ENCODE data around the gene PXT1.
"Not testable (repeated sequence)": the region's sequence is repeated elsewhere in the genome, so short reads cannot be mapped to it uniquely, and the experiment has no call there.

- not testable (repeated sequence) for TF ChIP-seq CTCF (conservative IDR thresholded peaks at IDR 0.05 in 1 of 2, IDR thresholded peaks at IDR 0.05 in 1 of 2; ENCODE audit: low read depth in 1 of 2, low read length in 2 of 2); EZH2 (IDR thresholded peaks at IDR 0.05; ENCODE audit: low read length, missing control alignments)
Observed at GRCh38 chr6:36363371-36363752, 79.3 kb downstream of the PXT1 start.

Data from fibroblast of lung (primary cell).